HepG2 (cell line): ENCODE measurements around the gene PPP4C. TPM values are rescaled to one million over a fixed set of nuclear protein-coding genes. Genes with fewer than 3 reads are reported as not detected.

Experiments used
- ARNT2 ChIP-seq: sonication (generic); formaldehyde crosslinking; IDR thresholded peaks from 2 replicates; pipeline ENCODE4 v1.8.0; 2022; ENCODE audit warnings: mild to moderate bottlenecking, low read depth, missing genetic modification reagents, moderate library complexity
- CBFB ChIP-seq: sonication (generic); formaldehyde crosslinking; IDR thresholded peaks from 2 replicates; pipeline ENCODE4 v1.4.0; 2020; ENCODE audit warnings: missing genetic modification reagents
- DRAP1 ChIP-seq: IDR thresholded peaks from 2 replicates; pipeline ENCODE4 v1.6.1; 2016; ENCODE audit warnings: missing genetic modification reagents, missing compliant biosample characterization
- ELF1 ChIP-seq: sonication (generic); formaldehyde crosslinking; IDR thresholded peaks from 2 replicates; pipeline ENCODE4 v1.4.0; 2020; ENCODE audit warnings: missing genetic modification reagents
- GATAD2A ChIP-seq: IDR thresholded peaks from 2 replicates; pipeline ENCODE4 v1.6.1; 2016
- GTF2F1 ChIP-seq: fragments of 150-350 bp; IDR thresholded peaks from 2 replicates; pipeline ENCODE4 v1.6.1; 2014; ENCODE audit warnings: low read length
- HNRNPL ChIP-seq: fragments of 200-400 bp; formaldehyde crosslinking; IDR thresholded peaks from 2 replicates; pipeline ENCODE4 v1.6.1; 2017; ENCODE audit warnings: mild to moderate bottlenecking, low read depth, low read length
- MED8 ChIP-seq: sonication (generic); formaldehyde crosslinking; IDR thresholded peaks from 2 replicates; pipeline ENCODE4 v1.8.1; 2023; ENCODE audit warnings: mild to moderate bottlenecking, missing genetic modification reagents; ENCODE audit not compliant: insufficient replicate concordance
- NFATC3 ChIP-seq: sonication (generic); formaldehyde crosslinking; IDR thresholded peaks from 2 replicates; pipeline ENCODE4 v1.5.1; 2020; ENCODE audit warnings: mild to moderate bottlenecking, missing genetic modification reagents
- NR2F1 ChIP-seq, 2 experiments: fragments of 450-650 bp in 1 of 2; formaldehyde crosslinking in 1 of 2; IDR thresholded peaks; 2 replicates each; pipeline versions ENCODE4 v1.5.0 to v1.6.1; 2016 to 2020; ENCODE audit warnings: mild to moderate bottlenecking in 1 of 2, missing compliant biosample characterization in 1 of 2, missing genetic modification reagents in 1 of 2, moderate library complexity in 1 of 2
- SMAD3 ChIP-seq: sonication (generic); formaldehyde crosslinking; IDR thresholded peaks from 2 replicates; pipeline ENCODE4 v1.4.0; 2020; ENCODE audit warnings: missing genetic modification reagents
- SNAPC5 ChIP-seq: sonication (generic); formaldehyde crosslinking; IDR thresholded peaks from 2 replicates; pipeline ENCODE4 v1.8.1; 2023; ENCODE audit warnings: mild to moderate bottlenecking, missing genetic modification reagents, borderline replicate concordance
- UBTF ChIP-seq: sonication (generic); formaldehyde crosslinking; IDR thresholded peaks from 2 replicates; pipeline ENCODE4 v1.4.0; 2020; ENCODE audit warnings: mild to moderate bottlenecking, missing genetic modification reagents
- ZFP37 ChIP-seq: sonication (generic); formaldehyde crosslinking; IDR thresholded peaks from 2 replicates; pipeline ENCODE4 v1.4.0; 2020; ENCODE audit warnings: missing genetic modification reagents, borderline replicate concordance
- ZMAT5 ChIP-seq: sonication (generic); formaldehyde crosslinking; IDR thresholded peaks from 2 replicates; pipeline ENCODE4 v1.5.0; 2020; ENCODE audit warnings: mild to moderate bottlenecking, low read depth, missing genetic modification reagents, borderline replicate concordance
- ZNF260 ChIP-seq: sonication (generic); formaldehyde crosslinking; IDR thresholded peaks from 2 replicates; pipeline ENCODE4 v1.4.0; 2020; ENCODE audit warnings: missing genetic modification reagents, low read depth, mild to moderate bottlenecking, borderline replicate concordance
- ZNF484 ChIP-seq: sonication (generic); formaldehyde crosslinking; IDR thresholded peaks from 2 replicates; pipeline ENCODE4 v1.5.1; 2020; ENCODE audit warnings: mild to moderate bottlenecking, low read depth, missing genetic modification reagents, borderline replicate concordance
- ZNF691 ChIP-seq: sonication (generic); formaldehyde crosslinking; IDR thresholded peaks from 2 replicates; pipeline ENCODE4 v1.4.0; 2020; ENCODE audit warnings: missing genetic modification reagents, low read depth, mild to moderate bottlenecking, borderline replicate concordance
- ZNF75D ChIP-seq: sonication (generic); formaldehyde crosslinking; IDR thresholded peaks from 2 replicates; pipeline ENCODE4 v1.8.1; 2023; ENCODE audit warnings: missing genetic modification reagents, mild to moderate bottlenecking, borderline replicate concordance
- ZNF780A ChIP-seq: sonication (generic); formaldehyde crosslinking; IDR thresholded peaks from 2 replicates; pipeline ENCODE4 v1.8.0; 2022; ENCODE audit warnings: mild to moderate bottlenecking, missing genetic modification reagents, moderate library complexity
- ZNF883 ChIP-seq: sonication (generic); formaldehyde crosslinking; IDR thresholded peaks from 2 replicates; pipeline ENCODE4 v1.5.1; 2020; ENCODE audit warnings: mild to moderate bottlenecking, missing genetic modification reagents; ENCODE audit errors: not compliant biosample characterization
- ZSCAN20 ChIP-seq: sonication (generic); formaldehyde crosslinking; IDR thresholded peaks from 2 replicates; pipeline ENCODE4 v1.4.0; 2020; ENCODE audit warnings: missing genetic modification reagents, mild to moderate bottlenecking, borderline replicate concordance
- ZSCAN9 ChIP-seq: IDR thresholded peaks from 2 replicates; pipeline ENCODE4 v1.6.1; 2016; ENCODE audit warnings: borderline replicate concordance
- polyA plus RNA-seq, 8 experiments: library from polyadenylated mRNA; depleted of rRNA in 3 of 8; stranded (reverse) in 7 of 8; unstranded in 1 of 8; fragments of >200 nt; fragmentation: Illumina TruSeq in 4 of 8; extraction: Trizol in 4 of 8; gene quantifications; 2 replicates each; pipeline versions ENCODE4 v1.2.1 to v1.2.3, GENCODE V29; 2011 to 2016; ENCODE audit warnings: low read depth in 4 of 8, missing spikeins in 1 of 8, mixed read lengths in 1 of 8; ENCODE audit not compliant: insufficient read depth in 1 of 8
- total RNA-seq, 5 experiments: library from RNA; depleted of rRNA; stranded (reverse); fragments of >200 nt; fragmentation: Illumina TruSeq; extraction: Trizol; gene quantifications; 2 replicates each; pipeline ENCODE4 v1.2.3, GENCODE V29; 2016; ENCODE audit warnings: low read depth in 1 of 5

PPP4C gene
- total and polyA plus RNA-seq, 2 of the 13 experiments (the other 11 are each of a cell fraction or from before 2014, with no cell fraction given), result 176 to 220 TPM

- TF ChIP-seq ZNF691 (CRISPR knock-in tag), result peak; percentile 94
- TF ChIP-seq ZNF484 (CRISPR knock-in tag), result 0 out of 2 replicates have a peak, but pooled peaks have one; percentile 21
- no peak for TF ChIP-seq ZMAT5 (CRISPR knock-in tag)
- TF ChIP-seq SNAPC5 (CRISPR knock-in tag), result peak; percentile 95; the same call in 1 of the 2 replicates
- TF ChIP-seq ELF1, result peak; percentile 82
- no peak for TF ChIP-seq HNRNPL
- TF ChIP-seq SMAD3 (CRISPR knock-in tag), result peak; percentile 87; the same call in 1 of the 2 replicates
- peak; percentile 82; the same call in 1 of the 2 replicates for TF ChIP-seq ZSCAN20 (CRISPR knock-in tag)
- TF ChIP-seq UBTF (CRISPR knock-in tag), result peak; percentile 84
- peak; percentile 99 for TF ChIP-seq ARNT2 (CRISPR knock-in tag)
- no peak for TF ChIP-seq NR2F1 (CRISPR knock-in tag; IDR thresholded peaks at IDR 0.05)
- peak; percentile 86; the same call in 1 of the 2 replicates for TF ChIP-seq ZNF780A
- TF ChIP-seq MED8 (CRISPR knock-in tag), result no peak
- peak; percentile 96 for TF ChIP-seq ZSCAN9 (CRISPR knock-in tag)
- no peak for TF ChIP-seq GTF2F1
- peak; percentile 61 for TF ChIP-seq GATAD2A (CRISPR knock-in tag)
- no peak for TF ChIP-seq ZNF75D (CRISPR knock-in tag)
- peak; percentile 90; the same call in 1 of the 2 replicates for TF ChIP-seq NFATC3 (CRISPR knock-in tag)
- no peak for TF ChIP-seq ZNF260 (CRISPR knock-in tag)
- peak; percentile 93 for TF ChIP-seq ZFP37 (CRISPR knock-in tag)
- TF ChIP-seq CBFB (CRISPR knock-in tag), result peak; percentile 91
- TF ChIP-seq DRAP1, result peak; percentile 50; the same call in 1 of the 2 replicates
- peak; percentile 95 for TF ChIP-seq ZNF883 (CRISPR knock-in tag)
These were observed 23.0 kb upstream of the PPP4C start (continued) for GRCh38 chr16:30052671-30053372.
